HCT116 (cell line): ENCODE results near the gene FEZF2. TPM values are rescaled to one million over a fixed set of nuclear protein-coding genes. Genes with fewer than 3 reads are reported as not detected.

Source experiments
- ATAC-seq: fragments of 200-7000 bp; cut with Tn5 transposase; 2 replicates; pipeline ENCODE4 v1.9.1; 2020; ENCODE audit warnings: mild to moderate bottlenecking, moderate library complexity
- BruUV-seq: library from RNA; stranded (reverse); fragments of 400-500 nt; replicated peaks from 2 replicates; lab custom pipeline; 2021; lab: Mats Ljungman, UMichigan
- CTCF ChIA-PET: fragments of 300-600 bp; sonication (Branson Sonifier 250); formaldehyde crosslinking; loops from one replicate; lab custom pipeline; 2021; ENCODE audit warnings: antibody characterized with exemption; lab: Charles Lee
- POLR2A ChIA-PET: fragments of 300-600, 350-600 bp; sonication (Branson Sonifier 250); formaldehyde crosslinking; loops from one replicate; lab custom pipeline; 2021; ENCODE audit warnings: antibody characterized with exemption; lab: Charles Lee
- RAD21 ChIA-PET, 2 experiments: fragments of 300-600 bp; sonication (Branson Sonifier 250); formaldehyde crosslinking; loops; one replicate each; lab custom pipeline; 2023; ENCODE audit warnings: low total read pairs in 2 of 2; ENCODE audit not compliant: uncharacterized antibody in 2 of 2, unreplicated experiment in 2 of 2, low non-redundant PET in 1 of 2; lab: Charles Lee
- DNase-seq: peaks from one replicate; pipeline ENCODE4 v3.0.0-alpha.2; 2010; ENCODE audit warnings: low read depth, low spot score
- H2AFZ ChIP-seq: fragments of 200-600 bp; shearing (Covaris generic), sonication (generic); 2 replicates; pipeline ENCODE4 v1.6.1; 2017; ENCODE audit warnings: low read depth, mixed run types, mixed read lengths, antibody characterized with exemption, low read length; ENCODE audit not compliant: poor library complexity, severe bottlenecking
- H3K27ac ChIP-seq: 2 replicates; pipeline ENCODE4 v1.5.1; 2012; ENCODE audit warnings: low read depth, low read length
- H3K27me3 ChIP-seq: fragments of 200-600 bp; sonication (generic); 2 replicates; pipeline ENCODE4 v1.6.1; 2016; ENCODE audit warnings: mixed run types, low read length, mixed read lengths; ENCODE audit not compliant: insufficient read depth
- H3K36me3 ChIP-seq, 2 experiments: fragments of 200-500 bp in 1 of 2; fragments of 200-600 bp in 1 of 2; sonication (Bioruptor generic) in 1 of 2; sonication (generic) in 1 of 2; 2 replicates each; pipeline versions ENCODE4 v1.5.1 to v1.6.1; 2014 to 2016; ENCODE audit warnings: low read length in 2 of 2, inconsistent platforms in 1 of 2, mixed read lengths in 1 of 2, mixed run types in 1 of 2; ENCODE audit not compliant: insufficient read depth in 2 of 2, control insufficient read depth in 1 of 2
- H3K4me1 ChIP-seq, 2 experiments: fragments of 200-600 bp in 1 of 2; sonication (generic) in 1 of 2; 2 replicates each; pipeline versions ENCODE4 v1.5.1 to v1.6.1; 2012 to 2017; ENCODE audit warnings: low read length in 2 of 2, inconsistent platforms in 1 of 2, mild to moderate bottlenecking in 1 of 2, mixed read lengths in 1 of 2, mixed run types in 1 of 2, moderate library complexity in 1 of 2; ENCODE audit not compliant: insufficient read depth in 2 of 2, control insufficient read depth in 1 of 2
- H3K4me2 ChIP-seq: fragments of 200-600 bp; sonication (generic); 2 replicates; pipeline ENCODE4 v1.6.1; 2017; ENCODE audit warnings: mixed run types, low read length, mixed read lengths
- H3K4me3 ChIP-seq, 2 experiments: fragments of 200-600 bp in 1 of 2; sonication (generic) in 1 of 2; replicated peaks in 1 of 2; 2 replicates each; pipeline ENCODE4 v1.5.1; 2011 to 2016; ENCODE audit warnings: low read length in 2 of 2, control low read depth in 1 of 2, low read depth in 1 of 2, mild to moderate bottlenecking in 1 of 2, mixed read lengths in 1 of 2, mixed run types in 1 of 2
- H3K79me2 ChIP-seq: fragments of 200-600 bp; sonication (generic); 2 replicates; pipeline ENCODE4 v1.6.1; 2017; ENCODE audit warnings: mild to moderate bottlenecking, mixed run types, low read length, moderate library complexity, mixed read lengths; ENCODE audit not compliant: insufficient read depth
- H3K9ac ChIP-seq: fragments of 200-600 bp; sonication (generic); 2 replicates; pipeline ENCODE4 v1.6.1; 2016; ENCODE audit warnings: low read length, mixed read lengths
- H3K9me2 ChIP-seq: fragments of 200-600 bp; sonication (generic), shearing (Covaris generic); 2 replicates; pipeline ENCODE4 v1.6.1; 2017; ENCODE audit warnings: mixed run types, mild to moderate bottlenecking, moderate library complexity; ENCODE audit not compliant: insufficient read depth
- H3K9me3 ChIP-seq, 2 experiments: fragments of 200-500 bp in 1 of 2; fragments of 200-600 bp in 1 of 2; sonication (Bioruptor generic) in 1 of 2; sonication (generic) in 1 of 2; 2 replicates each; pipeline ENCODE4 v1.6.1; 2014 to 2017; ENCODE audit warnings: low read length in 2 of 2, mixed read lengths in 2 of 2, inconsistent platforms in 1 of 2, low read depth in 1 of 2, mild to moderate bottlenecking in 1 of 2, mixed run types in 1 of 2, moderate library complexity in 1 of 2; ENCODE audit not compliant: control insufficient read depth in 1 of 2, insufficient read depth in 1 of 2
- H4K20me1 ChIP-seq: fragments of 200-600 bp; sonication (generic), shearing (Covaris generic); 2 replicates; pipeline ENCODE4 v1.6.1; 2017; ENCODE audit warnings: mixed run types, mild to moderate bottlenecking, moderate library complexity; ENCODE audit not compliant: insufficient read depth
- CBX3 ChIP-seq: IDR thresholded peaks from 2 replicates; pipeline ENCODE4 v1.6.1; 2012; ENCODE audit warnings: low read depth
- EZH2 ChIP-seq: fragments of 200-600 bp; sonication (generic); IDR thresholded peaks from 2 replicates; pipeline ENCODE4 v1.6.1; 2017; ENCODE audit warnings: antibody characterized with exemption, mixed run types
- EZH2phosphoT487 ChIP-seq: fragments of 200-600 bp; IDR thresholded peaks from 2 replicates; pipeline ENCODE4 v1.6.1; 2018; ENCODE audit warnings: antibody characterized with exemption, borderline replicate concordance
- FOSL1 ChIP-seq: IDR thresholded peaks from 2 replicates; pipeline ENCODE4 v1.6.1; 2012; ENCODE audit warnings: low read depth
- JUND ChIP-seq: IDR thresholded peaks from 2 replicates; pipeline ENCODE4 v1.6.1; 2012
- POLR2AphosphoS5 ChIP-seq: IDR thresholded peaks from 2 replicates; pipeline ENCODE4 v1.6.1; 2011; ENCODE audit warnings: mild to moderate bottlenecking, low read depth, low read length, moderate library complexity
- SP1 ChIP-seq: IDR thresholded peaks from 2 replicates; pipeline ENCODE4 v1.6.1; 2012; ENCODE audit warnings: low read depth
- ZFX ChIP-seq: fragments of 450-650 bp; IDR thresholded peaks from 2 replicates; pipeline ENCODE4 v1.6.1; 2017
- ZNF274 ChIP-seq: fragments of 200-500 bp; sonication (Bioruptor generic); IDR thresholded peaks from 2 replicates; pipeline ENCODE4 v1.6.1; 2014; ENCODE audit warnings: mild to moderate bottlenecking, low read depth, low read length, inconsistent platforms
- intact Hi-C: fragments of 100-400 bp; cut with micrococcal nuclease; formaldehyde crosslinking; loops from 2 replicates; pipeline ENCODE4 v1.10.0; 2022
- total RNA-seq: library from RNA; stranded (reverse); gene quantifications from one replicate; pipeline ENCODE4 v1.2.1, GENCODE V29; 2021; ENCODE audit not compliant: unreplicated experiment
- TF ChIP-seq, protein P1 (sequence below): IDR thresholded peaks from 2 replicates; pipeline ENCODE4 v1.6.1; 2012
- TF ChIP-seq, protein P2 (sequence below): IDR thresholded peaks from 2 replicates; pipeline ENCODE4 v1.6.1; 2011; ENCODE audit warnings: mild to moderate bottlenecking, low read length, moderate library complexity; ENCODE audit not compliant: insufficient replicate concordance; ENCODE audit errors: extremely low read depth

Gene FEZF2
- total RNA-seq, 1 experiment from 2014 or later = not detected

DNA sequence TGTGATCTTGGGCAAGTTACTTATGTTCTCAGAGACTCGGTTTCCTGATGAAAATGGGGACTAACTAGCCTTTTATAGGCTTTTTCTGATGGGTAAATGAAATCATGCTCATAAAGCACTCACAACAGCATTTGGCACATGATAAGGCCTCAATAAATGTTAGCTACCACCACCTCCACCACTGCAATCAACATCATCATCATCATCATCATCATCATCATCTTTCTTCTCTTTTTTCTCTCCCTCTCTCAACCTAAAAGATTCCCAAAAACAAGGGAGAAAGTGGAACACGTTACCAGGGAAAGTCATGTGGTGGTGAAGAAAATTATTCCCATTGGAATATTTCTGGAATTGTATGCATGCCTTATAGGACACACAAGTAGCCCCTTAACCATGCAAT is 33.6 kb upstream of the FEZF2 start:
- Histone ChIP-seq H3K4me3 (no peak overlapping the region), H3K4me1 (no peaks in the 10 kb centered on the region), H3K79me2 (no peaks in the 10 kb centered on the region), H4K20me1 (no peaks in the 10 kb centered on the region), H3K27ac (no peak overlapping the region), H3K4me2 (no peak overlapping the region)
- ChIA-PET RAD21 (no interaction called here), POLR2A (no interaction called here)
- BruUV-seq = no TSS peak
- TF ChIP-seq FOSL1 (no peak), JUND (no peak), POLR2AphosphoS5 (no peak), EZH2 (no peak), ZNF274 (no peak), CBX3 (no peak), ZFX (no peak), EZH2phosphoT487 (no peak), SP1 (no peak)
- TF ChIP-seq, protein P1, sequence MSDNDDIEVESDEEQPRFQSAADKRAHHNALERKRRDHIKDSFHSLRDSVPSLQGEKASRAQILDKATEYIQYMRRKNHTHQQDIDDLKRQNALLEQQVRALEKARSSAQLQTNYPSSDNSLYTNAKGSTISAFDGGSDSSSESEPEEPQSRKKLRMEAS = no peak
- TF ChIP-seq, protein P2, sequence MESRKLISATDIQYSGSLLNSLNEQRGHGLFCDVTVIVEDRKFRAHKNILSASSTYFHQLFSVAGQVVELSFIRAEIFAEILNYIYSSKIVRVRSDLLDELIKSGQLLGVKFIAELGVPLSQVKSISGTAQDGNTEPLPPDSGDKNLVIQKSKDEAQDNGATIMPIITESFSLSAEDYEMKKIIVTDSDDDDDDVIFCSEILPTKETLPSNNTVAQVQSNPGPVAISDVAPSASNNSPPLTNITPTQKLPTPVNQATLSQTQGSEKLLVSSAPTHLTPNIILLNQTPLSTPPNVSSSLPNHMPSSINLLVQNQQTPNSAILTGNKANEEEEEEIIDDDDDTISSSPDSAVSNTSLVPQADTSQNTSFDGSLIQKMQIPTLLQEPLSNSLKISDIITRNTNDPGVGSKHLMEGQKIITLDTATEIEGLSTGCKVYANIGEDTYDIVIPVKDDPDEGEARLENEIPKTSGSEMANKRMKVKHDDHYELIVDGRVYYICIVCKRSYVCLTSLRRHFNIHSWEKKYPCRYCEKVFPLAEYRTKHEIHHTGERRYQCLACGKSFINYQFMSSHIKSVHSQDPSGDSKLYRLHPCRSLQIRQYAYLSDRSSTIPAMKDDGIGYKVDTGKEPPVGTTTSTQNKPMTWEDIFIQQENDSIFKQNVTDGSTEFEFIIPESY = no peak
- TF ChIP-seq, all 23 proteins: peak for 0
- H3K9ac ChIP-seq = no peak overlapping the region
- peaks cover 70% of the 10 kb centered on the region for H3K27me3 ChIP-seq
- DNase-seq = no peak
- intact Hi-C loops = no loop called here
- H3K9me3 ChIP-seq = no peaks in the 10 kb centered on the region
- H3K9me2 ChIP-seq = no peaks in the 10 kb centered on the region
- no peaks in the 10 kb centered on the region for H3K36me3 ChIP-seq
- no peak overlapping the region for H2AFZ ChIP-seq
- ATAC-seq = no peak
- CTCF ChIA-PET = no interaction called here
